GM18867 (cell line): ENCODE data around the gene TTLL1.
"Not testable (repeated sequence)": the region's sequence is repeated elsewhere in the genome, so short reads cannot be mapped to it uniquely, and the experiment has no call there.

Source experiments
- ATAC-seq: cut with Tn5 transposase; IDR thresholded peaks from one replicate; pipeline ENCODE4 v1.9.1; 2021; ENCODE audit warnings: mild to moderate bottlenecking, moderate library complexity; ENCODE audit not compliant: unreplicated experiment

The TTLL1 gene

GRCh38 chr22:43110927-43111623 lies 21.9 kb upstream of the TTLL1 start:
- ATAC-seq, result no peak

DNA sequence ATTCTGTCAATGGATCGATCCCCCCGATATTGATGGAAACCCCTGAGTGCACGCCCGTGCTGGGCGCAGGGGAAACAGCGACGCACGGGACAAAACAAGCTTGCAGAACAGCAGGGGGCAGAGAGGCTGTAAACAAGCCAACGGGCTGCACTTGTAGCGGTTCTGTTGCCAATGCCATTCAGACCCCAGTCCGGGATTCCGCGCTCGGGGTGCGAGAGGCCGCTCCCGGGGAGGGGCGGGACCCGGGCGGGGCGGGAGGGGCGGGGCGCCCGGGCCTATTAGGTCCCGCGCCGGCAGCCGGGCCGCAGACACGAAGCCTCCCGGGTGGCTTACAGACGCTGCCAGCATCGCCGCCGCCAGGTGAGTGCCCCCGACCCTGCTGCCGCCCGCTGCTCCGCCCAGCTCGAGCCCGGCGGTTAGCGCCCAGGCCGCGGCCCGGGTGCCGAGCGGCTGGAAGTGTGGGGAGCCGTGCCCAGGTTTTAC lies 21.3 kb upstream of the TTLL1 start, which contains the start of gene BIK:
TSS of gene BIK (plus strand) at position 307 of the 483 bp plus-strand sequence. CDS start 13,273 bp downstream, outside the sequence.
- ATAC-seq, result no peak

DNA sequence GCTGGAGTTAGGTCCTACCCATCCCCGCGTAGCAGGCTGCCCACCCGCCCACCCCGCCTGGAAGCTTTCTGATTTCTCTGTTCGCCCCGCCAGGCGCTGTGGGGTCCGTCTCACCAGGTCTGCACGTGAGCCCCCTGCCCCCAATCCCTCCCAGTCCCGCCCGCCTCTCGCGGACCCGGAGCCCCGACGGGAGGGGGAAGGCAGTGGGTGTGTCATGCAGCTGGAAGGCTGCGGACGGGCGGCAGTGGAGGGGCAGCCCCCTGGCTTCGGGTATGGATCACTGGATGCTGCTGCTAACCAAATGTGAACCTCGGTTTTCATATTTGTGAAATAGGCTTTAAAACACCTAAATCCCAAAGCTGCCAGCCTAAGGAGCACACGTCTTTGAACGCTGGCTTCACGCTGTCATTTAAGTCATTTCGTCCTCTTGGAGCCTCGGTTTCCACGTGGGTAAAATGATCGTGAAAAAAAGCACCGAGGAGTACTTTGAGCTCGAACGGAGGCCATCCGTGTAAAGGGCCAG lies 20.8 kb upstream of the TTLL1 start:
- no peak for ATAC-seq

- no peak for ATAC-seq
Measured at GRCh38 chr22:43109511-43109910, 20.3 kb upstream of the TTLL1 start.

DNA sequence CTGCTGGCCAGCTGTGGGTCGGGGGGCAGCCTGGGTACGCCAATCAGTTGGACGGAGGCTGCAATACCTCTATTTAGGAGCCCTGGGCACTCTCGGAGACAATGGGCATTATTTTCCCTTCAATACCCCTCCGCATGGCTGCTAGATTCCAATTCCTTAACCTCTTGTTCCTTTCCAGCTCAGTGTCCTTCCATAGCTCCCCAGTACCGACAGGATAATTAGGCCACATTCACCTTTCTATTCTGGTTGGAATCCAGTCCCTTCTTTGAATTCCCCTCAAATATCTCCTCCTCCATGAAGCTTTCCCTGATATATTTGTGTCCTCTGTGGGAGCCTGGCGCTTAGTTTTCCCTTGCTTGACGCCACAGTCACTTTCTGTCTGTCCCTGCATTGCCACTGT lies 17.1 kb upstream of the TTLL1 start:
- no peak for ATAC-seq

DNA sequence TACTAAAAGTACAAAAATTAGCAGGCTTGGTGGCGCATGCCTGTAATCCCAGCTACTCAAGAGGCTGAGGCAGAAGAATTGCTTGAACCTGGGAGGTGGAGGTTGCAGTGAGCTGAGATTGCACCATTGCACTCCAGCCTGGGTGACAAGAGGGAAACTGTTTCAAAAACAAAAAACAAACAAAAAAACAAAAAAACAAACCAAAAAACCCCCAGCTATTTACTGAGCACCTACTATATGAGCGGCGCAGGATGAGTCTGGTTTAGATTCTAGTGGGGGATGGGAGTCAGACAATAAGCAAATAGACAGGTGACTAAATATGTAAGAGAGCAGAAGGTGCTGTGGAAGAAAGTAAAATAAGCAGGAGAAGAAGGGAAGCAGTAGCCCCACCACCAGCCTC lies 15.8 kb upstream of the TTLL1 start:
- ATAC-seq, result not testable (repeated sequence)

- ATAC-seq, result not testable (repeated sequence)
Measured at GRCh38 chr22:43104056-43104625, 14.9 kb upstream of the TTLL1 start.

DNA sequence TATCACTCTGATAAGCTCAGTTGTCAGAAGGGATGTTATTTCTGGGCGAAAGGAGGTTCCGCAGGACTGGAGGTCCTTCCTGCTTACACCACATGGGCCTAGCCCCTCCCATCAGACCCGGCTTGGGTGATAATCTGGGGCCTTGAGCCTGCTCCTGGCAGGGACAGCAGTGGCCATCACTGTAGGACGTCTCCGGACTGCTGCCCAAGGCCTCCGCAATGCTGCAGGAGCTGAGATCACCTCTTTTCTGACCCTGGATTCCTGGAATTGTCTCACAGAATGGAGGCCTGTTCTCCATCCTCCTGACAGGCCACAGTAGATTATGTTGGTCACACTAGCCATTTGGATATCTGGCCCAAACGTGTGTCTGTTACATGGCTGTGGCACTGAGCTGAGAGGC lies 12.1 kb upstream of the TTLL1 start:
- ATAC-seq, result no peak

- no peak for ATAC-seq
Measured at GRCh38 chr22:43100225-43100624, 11.0 kb upstream of the TTLL1 start.

- no peak for ATAC-seq
Measured at GRCh38 chr22:43099095-43099494, 9.9 kb upstream of the TTLL1 start.

GRCh38 chr22:43098356-43098755 lies 9.2 kb upstream of the TTLL1 start:
- ATAC-seq, result no peak

- ATAC-seq, result no peak
Measured at GRCh38 chr22:43096420-43096819, 7.2 kb upstream of the TTLL1 start.

DNA sequence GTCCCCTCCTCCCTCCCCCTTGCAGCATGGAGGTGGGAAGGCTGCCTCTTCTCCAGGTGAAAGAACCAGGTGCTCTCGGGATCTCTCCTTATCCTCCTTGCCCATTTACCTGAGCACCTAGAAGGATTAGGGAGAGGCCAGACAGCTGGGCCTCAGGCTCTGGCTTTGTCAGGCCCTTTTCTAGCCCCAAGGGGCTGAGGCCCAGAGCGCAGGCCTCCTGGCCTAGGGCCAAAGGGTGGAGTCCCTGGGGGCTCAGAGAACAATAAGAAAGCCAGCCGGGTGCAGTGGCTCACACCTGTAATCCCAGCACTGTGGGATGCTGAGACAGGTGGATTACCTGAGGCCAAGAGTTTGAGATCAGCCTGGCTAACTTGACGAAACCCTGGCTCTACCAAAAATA lies 5.4 kb upstream of the TTLL1 start:
- ATAC-seq, result no peak

DNA sequence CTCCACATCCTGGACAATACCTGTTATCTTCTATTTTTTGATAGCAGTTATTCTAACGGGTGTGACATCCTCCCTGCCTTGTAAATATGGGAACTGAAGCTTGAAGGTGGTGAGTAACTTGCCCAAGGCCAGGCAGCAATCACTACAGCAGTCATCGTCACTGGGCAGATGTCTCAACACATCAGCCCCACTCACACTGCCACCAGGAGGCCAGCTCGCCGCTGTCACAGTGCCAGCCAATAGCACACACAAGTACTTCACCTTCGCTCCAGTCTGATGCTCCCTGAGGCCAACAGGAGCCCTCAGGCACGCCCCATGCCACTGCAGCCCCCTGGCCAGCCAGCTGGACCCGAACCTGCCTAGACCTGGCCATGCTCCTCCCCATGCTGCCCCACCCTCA lies 4.9 kb upstream of the TTLL1 start:
- ATAC-seq, result no peak

DNA sequence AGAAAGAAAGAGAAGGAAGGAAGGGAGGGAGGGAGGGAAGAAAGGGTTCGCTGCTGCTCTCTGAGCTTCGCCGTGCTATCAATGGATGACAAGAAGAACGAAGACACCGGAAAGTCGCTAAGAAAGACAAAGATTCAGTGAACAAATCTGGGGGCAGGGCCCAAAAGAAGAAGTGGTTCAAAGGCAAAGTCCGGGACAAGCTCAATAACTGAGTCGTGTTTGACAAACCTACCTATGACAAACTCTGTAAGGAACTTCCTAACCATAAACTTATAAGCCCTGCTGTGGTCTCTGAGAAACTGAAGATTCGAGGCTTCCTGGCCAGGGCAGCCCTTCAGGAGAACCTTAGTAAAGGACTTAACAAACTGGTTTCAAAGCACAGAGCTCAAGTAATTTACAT lies 2.9 kb upstream of the TTLL1 start:
- ATAC-seq, result no peak

DNA sequence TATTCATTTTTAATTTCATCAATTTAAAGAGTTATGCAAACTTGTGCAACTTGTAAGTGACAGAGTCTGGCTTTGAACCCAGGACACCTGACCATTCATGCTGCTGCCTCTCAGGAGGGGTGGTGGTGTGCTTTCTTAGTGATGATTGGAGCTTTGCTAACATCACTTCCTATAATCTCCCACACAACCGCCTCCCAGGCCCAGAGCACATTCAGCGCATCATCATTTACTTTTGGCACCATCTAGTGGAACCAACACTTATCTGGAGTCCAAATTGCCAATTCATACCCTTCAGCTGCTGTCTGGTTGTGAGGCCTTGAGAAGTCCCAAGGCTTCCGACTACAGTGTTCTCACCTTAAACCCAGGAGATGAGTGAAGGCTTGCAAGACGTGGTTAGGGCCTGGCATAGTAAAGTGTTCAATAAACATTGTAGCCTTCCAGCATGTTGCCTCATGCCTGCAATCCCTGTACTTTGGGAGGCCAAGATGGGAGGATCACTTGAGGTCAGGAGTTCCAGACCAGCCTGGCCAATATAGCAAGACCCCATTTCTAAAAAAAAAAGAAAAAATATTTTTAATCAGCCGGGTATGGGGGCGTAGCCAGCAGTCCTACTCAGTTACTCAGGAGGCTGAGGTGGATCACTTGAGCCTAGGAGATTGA lies 1.1 kb upstream of the TTLL1 start:
- no peak for ATAC-seq

- no peak for ATAC-seq
Measured at GRCh38 chr22:43088627-43088983, 586 bp downstream of the TTLL1 start.

DNA sequence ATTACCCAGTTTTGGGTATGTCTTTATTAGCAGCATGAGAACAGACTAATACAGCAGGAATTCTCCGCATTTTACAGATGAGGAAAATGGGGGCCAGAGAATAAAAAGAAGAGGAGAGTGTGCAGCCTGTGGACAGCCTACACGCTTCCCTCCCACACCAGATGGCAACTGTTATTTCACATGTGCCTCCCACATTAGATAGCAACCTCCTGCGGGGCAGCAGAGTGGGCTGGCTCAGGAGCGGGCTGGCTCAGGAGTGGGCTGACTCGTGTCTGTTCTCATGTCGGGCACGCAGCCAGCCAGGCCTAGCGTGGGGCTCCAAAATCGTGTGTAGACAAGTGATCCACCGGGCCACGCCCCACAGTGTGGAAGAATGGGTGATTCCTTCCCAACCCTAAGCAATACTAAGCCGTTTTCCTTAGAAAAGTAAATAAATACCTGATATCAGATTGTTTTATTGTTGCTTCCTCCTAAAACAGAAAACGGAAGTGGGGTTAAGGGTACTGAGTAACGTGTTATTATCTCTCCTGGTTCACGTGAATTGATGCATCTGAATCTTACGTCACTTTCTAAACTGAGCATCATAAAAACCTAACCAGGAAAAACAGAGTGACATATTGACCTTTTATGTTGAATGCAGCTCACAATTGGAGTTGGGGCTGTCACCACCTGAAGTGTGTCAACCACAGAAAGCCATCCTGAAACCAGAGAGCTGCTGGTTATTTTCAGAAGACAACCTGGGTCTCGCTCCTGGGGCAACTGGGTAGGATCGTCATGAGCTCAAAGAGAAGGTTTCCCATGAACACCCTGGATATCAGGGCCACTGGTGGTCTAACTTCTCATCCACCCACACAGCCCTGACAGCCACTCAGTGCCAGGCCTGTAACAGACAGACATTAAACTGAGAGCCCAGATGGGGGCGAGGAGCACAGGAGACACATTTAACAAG lies 3.3 kb downstream of the TTLL1 start:
- ATAC-seq, result no peak

GRCh38 chr22:43081968-43082367 lies 7.2 kb downstream of the TTLL1 start:
- no peak for ATAC-seq

DNA sequence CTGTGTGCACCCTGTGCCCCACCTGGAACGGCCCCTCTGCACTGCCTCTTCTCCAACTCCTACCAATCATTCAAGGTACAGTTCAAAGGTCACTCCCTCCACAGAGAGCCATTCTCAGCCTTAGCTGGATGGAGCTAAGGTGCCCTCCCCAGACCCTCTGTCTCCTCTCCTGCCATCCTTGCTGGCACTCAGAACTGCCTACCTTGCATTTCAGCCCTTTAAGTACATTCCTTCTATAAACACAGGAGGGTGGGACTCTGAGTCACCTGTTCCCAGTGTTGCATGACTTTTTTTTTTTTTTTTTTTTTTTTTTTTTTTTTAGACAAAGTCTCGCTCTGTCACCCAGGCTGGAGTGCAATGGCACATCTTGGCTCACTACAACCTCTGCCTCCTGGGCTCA lies 8.6 kb downstream of the TTLL1 start:
- ATAC-seq, result no peak

GRCh38 chr22:43079742-43080141 lies 9.4 kb downstream of the TTLL1 start:
- no peak for ATAC-seq
